ENCODE measurements around the gene SH3GL3.

DNA sequence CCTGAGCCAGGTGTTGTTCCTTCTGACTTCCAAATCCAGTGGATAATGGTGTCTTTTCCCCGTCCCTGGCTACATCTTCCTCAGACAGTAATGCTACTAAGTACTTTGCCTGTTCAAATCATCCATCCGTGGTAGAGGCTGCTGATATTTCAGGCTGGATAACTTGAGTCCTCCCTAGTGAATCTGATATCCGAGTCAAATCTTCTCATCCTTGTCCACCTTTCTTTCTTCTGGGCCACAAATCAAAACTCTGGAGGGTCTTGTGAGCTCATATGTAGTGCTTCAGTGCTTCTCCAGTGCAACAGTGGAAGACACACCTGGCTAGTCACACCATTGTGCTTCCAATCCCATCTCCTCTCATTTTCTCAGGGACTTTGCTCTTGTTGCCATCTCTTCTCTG, 11.2 kb downstream of the SH3GL3 start:
- TF ChIP-seq, protein P1, sequence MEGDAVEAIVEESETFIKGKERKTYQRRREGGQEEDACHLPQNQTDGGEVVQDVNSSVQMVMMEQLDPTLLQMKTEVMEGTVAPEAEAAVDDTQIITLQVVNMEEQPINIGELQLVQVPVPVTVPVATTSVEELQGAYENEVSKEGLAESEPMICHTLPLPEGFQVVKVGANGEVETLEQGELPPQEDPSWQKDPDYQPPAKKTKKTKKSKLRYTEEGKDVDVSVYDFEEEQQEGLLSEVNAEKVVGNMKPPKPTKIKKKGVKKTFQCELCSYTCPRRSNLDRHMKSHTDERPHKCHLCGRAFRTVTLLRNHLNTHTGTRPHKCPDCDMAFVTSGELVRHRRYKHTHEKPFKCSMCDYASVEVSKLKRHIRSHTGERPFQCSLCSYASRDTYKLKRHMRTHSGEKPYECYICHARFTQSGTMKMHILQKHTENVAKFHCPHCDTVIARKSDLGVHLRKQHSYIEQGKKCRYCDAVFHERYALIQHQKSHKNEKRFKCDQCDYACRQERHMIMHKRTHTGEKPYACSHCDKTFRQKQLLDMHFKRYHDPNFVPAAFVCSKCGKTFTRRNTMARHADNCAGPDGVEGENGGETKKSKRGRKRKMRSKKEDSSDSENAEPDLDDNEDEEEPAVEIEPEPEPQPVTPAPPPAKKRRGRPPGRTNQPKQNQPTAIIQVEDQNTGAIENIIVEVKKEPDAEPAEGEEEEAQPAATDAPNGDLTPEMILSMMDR (conservative IDR thresholded peaks at IDR 0.05 in 1 of 2, IDR thresholded peaks at IDR 0.05 in 1 of 2; ENCODE audit: extremely low read depth in 1 of 2, insufficient read depth in 1 of 2, low read depth in 1 of 2, low read length in 2 of 2): no peak
- no peak for TF ChIP-seq EZH2 (IDR thresholded peaks at IDR 0.05; ENCODE audit: borderline replicate concordance, low read length)

Data from mammary epithelial cell (primary cell).